CD4-positive, alpha-beta T cell (primary cell): Measurements from ENCODE around the gene ENOX1. TPM values are rescaled to one million over a fixed set of nuclear protein-coding genes. Genes with fewer than 3 reads are reported as not detected.

Experiments
- ATAC-seq: fragments of 200-7000 bp; cut with Tn5 transposase; one replicate; pipeline ENCODE4 v1.10.0; 2022; ENCODE audit warnings: mild to moderate bottlenecking; ENCODE audit not compliant: poor library complexity
- CTCF ChIA-PET: fragments of 350-600 bp; sonication (Branson Sonifier 250); formaldehyde crosslinking; loops from one replicate; lab custom pipeline; 2021; ENCODE audit warnings: antibody characterized with exemption, inconsistent platforms; lab: Charles Lee
- POLR2A ChIA-PET: fragments of 350-600 bp; sonication (Branson Sonifier 250); formaldehyde crosslinking; loops from one replicate; lab custom pipeline; 2021; ENCODE audit warnings: antibody characterized with exemption, inconsistent platforms; lab: Charles Lee
- DNase-seq, 14 experiments: peaks; one replicate each; pipeline ENCODE4 v3.0.0-alpha.2; 2013 to 2020; ENCODE audit warnings: mixed read lengths in 2 of 14
- H3K27ac ChIP-seq, 2 donors: one replicate each; pipeline versions ENCODE4 v1.5.1 to v1.7.0; 2013; ENCODE audit warnings: low read length in 2 of 2, low read depth in 1 of 2, mild to moderate bottlenecking in 1 of 2
- H3K27me3 ChIP-seq, 2 experiments: 1 replicate in 1 of 2; 2 replicates in 1 of 2; pipeline versions ENCODE4 v1.6.1 to v1.7.0; 2013; ENCODE audit warnings: low read length in 2 of 2, control low read depth in 1 of 2, mild to moderate bottlenecking in 1 of 2, moderate library complexity in 1 of 2; ENCODE audit not compliant: insufficient read depth in 2 of 2, control insufficient read depth in 1 of 2
- H3K36me3 ChIP-seq: one replicate; pipeline ENCODE4 v1.6.1; 2013; ENCODE audit warnings: low read length, control low read depth; ENCODE audit not compliant: insufficient read depth
- H3K4me1 ChIP-seq: one replicate; pipeline ENCODE4 v1.6.1; 2013; ENCODE audit warnings: low read length, control low read depth; ENCODE audit not compliant: insufficient read depth
- H3K4me3 ChIP-seq: one replicate; pipeline ENCODE4 v1.5.1; 2013; ENCODE audit warnings: mild to moderate bottlenecking, low read length, moderate library complexity
- H3K9me3 ChIP-seq, 2 experiments: 1 replicate in 1 of 2; 2 replicates in 1 of 2; pipeline versions ENCODE4 v1.6.1 to v1.7.0; 2013; ENCODE audit warnings: low read length in 2 of 2, mild to moderate bottlenecking in 2 of 2, control low read depth in 1 of 2, moderate library complexity in 1 of 2; ENCODE audit not compliant: control insufficient read depth in 1 of 2, insufficient read depth in 1 of 2
- H3K27ac Mint-ChIP-seq: one replicate; pipeline ENCODE4 v1.8.0; 2020; ENCODE audit warnings: mixed read lengths
- H3K27me3 Mint-ChIP-seq: one replicate; pipeline ENCODE4 v1.8.0; 2021; ENCODE audit warnings: mixed read lengths
- H3K36me3 Mint-ChIP-seq: one replicate; pipeline ENCODE4 v1.8.0; 2021; ENCODE audit warnings: low read depth, mixed read lengths
- H3K4me1 Mint-ChIP-seq: one replicate; pipeline ENCODE4 v1.8.0; 2021; ENCODE audit warnings: low read depth, mixed read lengths
- H3K4me3 Mint-ChIP-seq: one replicate; pipeline ENCODE4 v1.8.0; 2020; ENCODE audit warnings: mild to moderate bottlenecking, mixed read lengths
- H3K9me3 Mint-ChIP-seq: one replicate; pipeline ENCODE4 v1.8.0; 2020; ENCODE audit warnings: mixed read lengths
- intact Hi-C, 2 experiments: fragments of 100-400 bp; cut with DNase I in 1 of 2; cut with micrococcal nuclease in 1 of 2; formaldehyde crosslinking; loops; one replicate each; pipeline versions ENCODE4 v1.15.1 to v1.9.0; 2023 to 2025; cut with DNase I, micrococcal nuclease
- total RNA-seq, 174 experiments: library from RNA in 2 of 174; stranded (reverse) in 2 of 174; gene quantifications; one replicate each; pipeline ENCODE4 v1.2.3 and lab custom pipeline; 2021 to 2026
- TF ChIP-seq, protein P1 (sequence below): fragments of 200-600 bp; IDR thresholded peaks from one replicate; pipeline ENCODE4 v1.8.0; 2022; ENCODE audit warnings: antibody characterized with exemption, mild to moderate bottlenecking

The ENOX1 gene
- total RNA-seq, 2 experiments from 2014 or later: not detected

GRCh38 chr13:43279696-43280095 lies 507.1 kb downstream of the ENOX1 start:
- ChIA-PET CTCF (no interaction called here), POLR2A (no interaction called here)
- H3K27ac ChIP-seq: no peak overlapping the region
- Mint-ChIP-seq H3K36me3 (no peaks in the 10 kb centered on the region), H3K27ac (no peak overlapping the region), H3K27me3 (no peaks in the 10 kb centered on the region), H3K4me3 (no peak overlapping the region), H3K4me1 (no peaks in the 10 kb centered on the region), H3K9me3 (no peaks in the 10 kb centered on the region)
- TF ChIP-seq, protein P1, sequence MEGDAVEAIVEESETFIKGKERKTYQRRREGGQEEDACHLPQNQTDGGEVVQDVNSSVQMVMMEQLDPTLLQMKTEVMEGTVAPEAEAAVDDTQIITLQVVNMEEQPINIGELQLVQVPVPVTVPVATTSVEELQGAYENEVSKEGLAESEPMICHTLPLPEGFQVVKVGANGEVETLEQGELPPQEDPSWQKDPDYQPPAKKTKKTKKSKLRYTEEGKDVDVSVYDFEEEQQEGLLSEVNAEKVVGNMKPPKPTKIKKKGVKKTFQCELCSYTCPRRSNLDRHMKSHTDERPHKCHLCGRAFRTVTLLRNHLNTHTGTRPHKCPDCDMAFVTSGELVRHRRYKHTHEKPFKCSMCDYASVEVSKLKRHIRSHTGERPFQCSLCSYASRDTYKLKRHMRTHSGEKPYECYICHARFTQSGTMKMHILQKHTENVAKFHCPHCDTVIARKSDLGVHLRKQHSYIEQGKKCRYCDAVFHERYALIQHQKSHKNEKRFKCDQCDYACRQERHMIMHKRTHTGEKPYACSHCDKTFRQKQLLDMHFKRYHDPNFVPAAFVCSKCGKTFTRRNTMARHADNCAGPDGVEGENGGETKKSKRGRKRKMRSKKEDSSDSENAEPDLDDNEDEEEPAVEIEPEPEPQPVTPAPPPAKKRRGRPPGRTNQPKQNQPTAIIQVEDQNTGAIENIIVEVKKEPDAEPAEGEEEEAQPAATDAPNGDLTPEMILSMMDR: no peak
- H3K36me3 ChIP-seq: no peaks in the 10 kb centered on the region
- H3K27me3 ChIP-seq: no peaks in the 10 kb centered on the region
- ATAC-seq (no peak), DNase-seq (no peak)
- H3K9me3 ChIP-seq: no peaks in the 10 kb centered on the region
- no peaks in the 10 kb centered on the region for H3K4me1 ChIP-seq
- intact Hi-C loops: no loop called here
- H3K4me3 ChIP-seq: no peak overlapping the region

- no peak for ATAC-seq
- H3K27ac ChIP-seq: no peak overlapping the region
- no peaks in the 10 kb centered on the region for H3K27me3 Mint-ChIP-seq
- H3K4me3 ChIP-seq: no peak overlapping the region
- H3K27ac Mint-ChIP-seq: no peak overlapping the region
- ChIA-PET CTCF (no interaction called here), POLR2A (no interaction called here)
- H3K4me1 ChIP-seq: no peaks in the 10 kb centered on the region
- H3K4me3 Mint-ChIP-seq: no peak overlapping the region
- no peaks in the 10 kb centered on the region for H3K9me3 ChIP-seq
- no peaks in the 10 kb centered on the region for H3K4me1 Mint-ChIP-seq
- intact Hi-C loops: no loop called here
- H3K9me3 Mint-ChIP-seq: no peaks in the 10 kb centered on the region
- TF ChIP-seq, protein P1: no peak
- no peaks in the 10 kb centered on the region for H3K36me3 ChIP-seq
- no peaks in the 10 kb centered on the region for H3K36me3 Mint-ChIP-seq
- no peaks in the 10 kb centered on the region for H3K27me3 ChIP-seq
- DNase-seq: no peak
Observed at GRCh38 chr13:43278127-43278526, 508.6 kb downstream of the ENOX1 start.

GRCh38 chr13:43277142-43277541 lies 509.6 kb downstream of the ENOX1 start:
- Histone ChIP-seq H3K27ac (no peak overlapping the region), H3K27me3 (no peaks in the 10 kb centered on the region), H3K9me3 (no peaks in the 10 kb centered on the region), H3K4me3 (no peak overlapping the region), H3K4me1 (no peaks in the 10 kb centered on the region), H3K36me3 (no peaks in the 10 kb centered on the region)
- Mint-ChIP-seq H3K36me3 (no peaks in the 10 kb centered on the region), H3K27me3 (no peaks in the 10 kb centered on the region), H3K9me3 (no peaks in the 10 kb centered on the region), H3K27ac (no peak overlapping the region), H3K4me1 (no peaks in the 10 kb centered on the region), H3K4me3 (no peak overlapping the region)
- DNase-seq: no peak
- TF ChIP-seq, protein P1: no peak
- CTCF ChIA-PET: no interaction called here
- no peak for ATAC-seq
- POLR2A ChIA-PET: no interaction called here
- intact Hi-C loops: no loop called here
